Activated CD8-positive, alpha-beta memory T cell treated with anti-CD3 and anti-CD28 coated beads, Interleukin-2, amount 50 U/mL, for 4 hours (primary cell): ENCODE results near the gene UMAD1.

Experiments
- DNase-seq: peaks from one replicate; pipeline ENCODE4 v3.0.0-alpha.2; 2020

UMAD1 gene

GRCh38 chr7:7640221-7641128 lies at the start of gene UMAD1:
Gene UMAD1, plus strand, starts transcription at chr7:7640752. Its CDS starts 32,620 bp downstream, at chr7:7673372.
- DNase-seq, result peak; percentile 97

GRCh38 chr7:7595451-7595850 lies 45.1 kb upstream of the UMAD1 start:
- DNase-seq, result no peak

GRCh38 chr7:7596176-7596575 lies 44.4 kb upstream of the UMAD1 start:
- no peak for DNase-seq

- no peak for DNase-seq
These were observed 33.5 kb upstream of the UMAD1 start for GRCh38 chr7:7607010-7607409.

GRCh38 chr7:7609330-7609729 lies 31.2 kb upstream of the UMAD1 start:
- no peak for DNase-seq

- DNase-seq, result no peak
These were observed 28.0 kb upstream of the UMAD1 start for GRCh38 chr7:7612519-7612918.

GRCh38 chr7:7613210-7613609 lies 27.3 kb upstream of the UMAD1 start:
- no peak for DNase-seq

GRCh38 chr7:7614018-7614741 lies 26.4 kb upstream of the UMAD1 start:
- DNase-seq, result no peak

- DNase-seq, result no peak
These were observed 23.0 kb upstream of the UMAD1 start for GRCh38 chr7:7617550-7617949.

- DNase-seq, result no peak
These were observed 22.1 kb upstream of the UMAD1 start for GRCh38 chr7:7618410-7618809.

GRCh38 chr7:7620236-7620635 lies 20.3 kb upstream of the UMAD1 start:
- no peak for DNase-seq

GRCh38 chr7:7620644-7621210 lies 19.8 kb upstream of the UMAD1 start:
- no peak for DNase-seq

- no peak for DNase-seq
These were observed 12.1 kb upstream of the UMAD1 start for GRCh38 chr7:7628476-7628875.

GRCh38 chr7:7630626-7631329 lies 9.8 kb upstream of the UMAD1 start:
- DNase-seq, result no peak

GRCh38 chr7:7639421-7639820 lies 1.1 kb upstream of the UMAD1 start:
- no peak for DNase-seq

GRCh38 chr7:7639847-7640220 lies 718 bp upstream of the UMAD1 start:
- DNase-seq, result peak; percentile 47

GRCh38 chr7:7641129-7641663 lies 644 bp downstream of the UMAD1 start:
- DNase-seq, result no peak

- no peak for DNase-seq
These were observed 1.5 kb downstream of the UMAD1 start for GRCh38 chr7:7642081-7642480.

GRCh38 chr7:7647495-7648036 lies 7.0 kb downstream of the UMAD1 start:
- no peak for DNase-seq

GRCh38 chr7:7650682-7651206 lies 10.2 kb downstream of the UMAD1 start:
- no peak for DNase-seq

GRCh38 chr7:7651479-7651878 lies 10.9 kb downstream of the UMAD1 start:
- DNase-seq, result no peak

GRCh38 chr7:7652798-7653540 lies 12.4 kb downstream of the UMAD1 start:
- no peak for DNase-seq
